CD4-positive, alpha-beta T cell (primary cell): ENCODE measurements around the gene LPAR3. TPM values are rescaled to one million over a fixed set of nuclear protein-coding genes. Genes with fewer than 3 reads are reported as not detected.

Source experiments
- ATAC-seq: fragments of 200-7000 bp; cut with Tn5 transposase; one replicate; pipeline ENCODE4 v1.10.0; 2022; ENCODE audit warnings: mild to moderate bottlenecking; ENCODE audit not compliant: poor library complexity
- CTCF ChIA-PET: fragments of 350-600 bp; sonication (Branson Sonifier 250); formaldehyde crosslinking; loops from one replicate; lab custom pipeline; 2021; ENCODE audit warnings: antibody characterized with exemption, inconsistent platforms; lab: Charles Lee
- POLR2A ChIA-PET: fragments of 350-600 bp; sonication (Branson Sonifier 250); formaldehyde crosslinking; loops from one replicate; lab custom pipeline; 2021; ENCODE audit warnings: antibody characterized with exemption, inconsistent platforms; lab: Charles Lee
- DNase-seq, 14 experiments: peaks; one replicate each; pipeline ENCODE4 v3.0.0-alpha.2; 2013 to 2020; ENCODE audit warnings: mixed read lengths in 2 of 14
- H3K27ac ChIP-seq, 2 donors: one replicate each; pipeline versions ENCODE4 v1.5.1 to v1.7.0; 2013; ENCODE audit warnings: low read length in 2 of 2, low read depth in 1 of 2, mild to moderate bottlenecking in 1 of 2
- H3K27me3 ChIP-seq, 2 experiments: 1 replicate in 1 of 2; 2 replicates in 1 of 2; pipeline versions ENCODE4 v1.6.1 to v1.7.0; 2013; ENCODE audit warnings: low read length in 2 of 2, control low read depth in 1 of 2, mild to moderate bottlenecking in 1 of 2, moderate library complexity in 1 of 2; ENCODE audit not compliant: insufficient read depth in 2 of 2, control insufficient read depth in 1 of 2
- H3K36me3 ChIP-seq: one replicate; pipeline ENCODE4 v1.6.1; 2013; ENCODE audit warnings: low read length, control low read depth; ENCODE audit not compliant: insufficient read depth
- H3K4me1 ChIP-seq: one replicate; pipeline ENCODE4 v1.6.1; 2013; ENCODE audit warnings: low read length, control low read depth; ENCODE audit not compliant: insufficient read depth
- H3K4me3 ChIP-seq: one replicate; pipeline ENCODE4 v1.5.1; 2013; ENCODE audit warnings: mild to moderate bottlenecking, low read length, moderate library complexity
- H3K9me3 ChIP-seq, 2 experiments: 1 replicate in 1 of 2; 2 replicates in 1 of 2; pipeline versions ENCODE4 v1.6.1 to v1.7.0; 2013; ENCODE audit warnings: low read length in 2 of 2, mild to moderate bottlenecking in 2 of 2, control low read depth in 1 of 2, moderate library complexity in 1 of 2; ENCODE audit not compliant: control insufficient read depth in 1 of 2, insufficient read depth in 1 of 2
- H3K27ac Mint-ChIP-seq: one replicate; pipeline ENCODE4 v1.8.0; 2020; ENCODE audit warnings: mixed read lengths
- H3K27me3 Mint-ChIP-seq: one replicate; pipeline ENCODE4 v1.8.0; 2021; ENCODE audit warnings: mixed read lengths
- H3K36me3 Mint-ChIP-seq: one replicate; pipeline ENCODE4 v1.8.0; 2021; ENCODE audit warnings: low read depth, mixed read lengths
- H3K4me1 Mint-ChIP-seq: one replicate; pipeline ENCODE4 v1.8.0; 2021; ENCODE audit warnings: low read depth, mixed read lengths
- H3K4me3 Mint-ChIP-seq: one replicate; pipeline ENCODE4 v1.8.0; 2020; ENCODE audit warnings: mild to moderate bottlenecking, mixed read lengths
- H3K9me3 Mint-ChIP-seq: one replicate; pipeline ENCODE4 v1.8.0; 2020; ENCODE audit warnings: mixed read lengths
- CTCF ChIP-seq: fragments of 200-600 bp; IDR thresholded peaks from one replicate; pipeline ENCODE4 v1.8.0; 2022; ENCODE audit warnings: antibody characterized with exemption, mild to moderate bottlenecking
- intact Hi-C, 2 experiments: fragments of 100-400 bp; cut with DNase I in 1 of 2; cut with micrococcal nuclease in 1 of 2; formaldehyde crosslinking; loops; one replicate each; pipeline versions ENCODE4 v1.15.1 to v1.9.0; 2023 to 2025; cut with DNase I, micrococcal nuclease
- total RNA-seq, 174 experiments: library from RNA in 2 of 174; stranded (reverse) in 2 of 174; gene quantifications; one replicate each; pipeline ENCODE4 v1.2.3 and lab custom pipeline; 2021 to 2026

LPAR3 gene
- total RNA-seq, 2 experiments from 2014 or later = 0.25 to 0.87 TPM

GRCh38 chr1:84861988-84862644 is 30.9 kb downstream of the LPAR3 start:
- Histone ChIP-seq H3K4me3 (no peak overlapping the region), H3K4me1 (peaks cover 29% of the 10 kb centered on the region), H3K27me3 (no peaks in the 10 kb centered on the region), H3K9me3 (no peaks in the 10 kb centered on the region), H3K36me3 (no peaks in the 10 kb centered on the region), H3K27ac (peak overlapping the region in 1 of 2 donors; percentile 33)
- TF ChIP-seq CTCF = no peak
- Mint-ChIP-seq H3K9me3 (no peaks in the 10 kb centered on the region), H3K4me3 (no peak overlapping the region), H3K27me3 (no peaks in the 10 kb centered on the region), H3K36me3 (no peaks in the 10 kb centered on the region), H3K4me1 (peaks cover 59% of the 10 kb centered on the region), H3K27ac (peak overlapping the region; percentile 82)
- ATAC-seq (no peak), DNase-seq (no peak)
- ChIA-PET CTCF (no interaction called here), POLR2A (no interaction called here)
- intact Hi-C loops = no loop called here

GRCh38 chr1:84861516-84861915 is 31.5 kb downstream of the LPAR3 start:
- ATAC-seq = no peak
- ChIA-PET POLR2A (no interaction called here), CTCF (no interaction called here)
- Histone ChIP-seq H3K27ac (no peak overlapping the region), H3K27me3 (no peaks in the 10 kb centered on the region), H3K4me3 (no peak overlapping the region), H3K4me1 (peaks cover 29% of the 10 kb centered on the region), H3K9me3 (no peaks in the 10 kb centered on the region), H3K36me3 (no peaks in the 10 kb centered on the region)
- Mint-ChIP-seq H3K4me3 (no peak overlapping the region), H3K36me3 (no peaks in the 10 kb centered on the region), H3K4me1 (peaks cover 61% of the 10 kb centered on the region), H3K27me3 (no peaks in the 10 kb centered on the region), H3K27ac (peak overlapping the region; percentile 8), H3K9me3 (no peaks in the 10 kb centered on the region)
- no peak for TF ChIP-seq CTCF
- intact Hi-C loops = no loop called here
- DNase-seq = peak in 1 of 14 experiments; percentile 7

GRCh38 chr1:84859866-84860265 is 33.1 kb downstream of the LPAR3 start:
- CTCF ChIA-PET = no interaction called here

More at GRCh38 chr1:84859866-84860265, 33.1 kb downstream of the LPAR3 start:
- Histone ChIP-seq H3K27ac (no peak overlapping the region), H3K4me1 (peaks cover 36% of the 10 kb centered on the region), H3K9me3 (no peaks in the 10 kb centered on the region), H3K36me3 (no peaks in the 10 kb centered on the region), H3K27me3 (no peaks in the 10 kb centered on the region), H3K4me3 (no peak overlapping the region)
- DNase-seq (no peak), ATAC-seq (no peak)
- intact Hi-C loops = loop anchor here in 1 of 2 experiments (1.0 kb wide), 1 partner anchor 31 kb away; no protein-coding TSS in a partner anchor
- no peaks in the 10 kb centered on the region for H3K9me3 Mint-ChIP-seq
- no peak overlapping the region for H3K4me3 Mint-ChIP-seq
- no peak overlapping the region for H3K27ac Mint-ChIP-seq
- H3K36me3 Mint-ChIP-seq = no peaks in the 10 kb centered on the region
- H3K4me1 Mint-ChIP-seq = peaks cover 68% of the 10 kb centered on the region
- POLR2A ChIA-PET = no interaction called here
- H3K27me3 Mint-ChIP-seq = no peaks in the 10 kb centered on the region
- no peak for TF ChIP-seq CTCF
